Measurements from ENCODE around the gene CAMKK1.
A peak's percentile ranks its signal among the peaks of the same experiment; 100 is the strongest.

The CAMKK1 gene

DNA sequence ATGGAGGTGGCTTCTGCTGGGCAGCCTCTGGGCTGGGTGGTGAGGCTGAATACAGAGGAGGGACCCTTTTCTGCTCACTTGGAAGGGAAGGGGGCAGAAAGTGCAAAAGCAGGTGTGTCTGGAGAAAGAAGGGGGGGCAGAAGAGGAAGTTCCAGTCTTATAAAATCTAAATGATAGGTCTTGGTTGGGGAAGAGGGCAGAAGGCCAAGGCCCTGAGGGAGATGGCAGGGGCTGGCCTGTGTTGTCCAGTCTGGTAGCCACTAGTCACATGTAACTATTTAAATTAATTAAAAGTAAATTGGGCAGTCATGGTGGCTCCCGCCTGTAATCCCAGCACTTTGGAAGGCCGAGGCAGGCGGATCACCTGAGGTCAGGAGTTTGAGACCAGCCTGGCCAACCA is 2.5 kb upstream of the CAMKK1 start:
- no peak for DNase-seq

DNA sequence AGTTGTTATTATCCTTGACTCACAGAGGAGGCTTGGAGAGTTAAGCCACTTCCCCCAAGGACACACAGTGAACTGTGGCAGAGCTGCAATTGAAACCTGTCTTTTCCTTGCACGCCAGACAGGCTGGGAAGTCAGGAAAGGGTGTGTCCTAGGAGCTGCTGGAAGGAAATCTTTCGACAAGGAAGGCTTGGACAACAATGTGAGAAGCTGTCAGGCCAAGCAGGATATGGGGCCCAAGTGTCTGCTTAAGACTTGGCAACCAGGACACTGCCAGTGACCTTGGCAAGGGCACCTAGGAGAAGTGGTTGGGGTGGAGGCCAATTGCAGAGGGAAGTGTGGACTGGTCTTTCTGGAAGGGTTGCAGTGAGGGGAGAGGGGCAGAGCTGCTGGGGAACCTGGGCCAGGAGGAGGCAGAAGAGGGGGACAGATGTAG is 2.1 kb upstream of the CAMKK1 start:
- DNase-seq, result no peak

DNA sequence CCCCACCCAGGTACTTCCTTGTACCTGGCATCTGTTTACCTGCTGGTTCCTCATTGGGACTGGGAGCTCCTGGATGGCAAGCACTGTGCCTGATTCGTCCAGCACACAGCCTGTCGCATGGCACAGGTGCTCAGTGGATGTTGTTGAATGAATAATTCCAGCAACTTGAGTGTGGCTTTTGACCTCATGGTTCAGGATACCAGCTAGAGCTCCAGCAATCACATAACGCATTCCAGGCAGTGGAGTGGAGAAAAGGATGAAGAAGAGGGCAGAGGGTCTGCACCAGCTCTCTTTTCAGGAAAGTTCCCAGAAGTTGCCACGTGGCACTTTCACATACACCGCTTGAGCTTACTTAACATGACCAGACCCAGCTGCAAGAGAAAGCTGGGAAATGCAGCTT is 1.3 kb upstream of the CAMKK1 start:
- no peak for DNase-seq

DNA sequence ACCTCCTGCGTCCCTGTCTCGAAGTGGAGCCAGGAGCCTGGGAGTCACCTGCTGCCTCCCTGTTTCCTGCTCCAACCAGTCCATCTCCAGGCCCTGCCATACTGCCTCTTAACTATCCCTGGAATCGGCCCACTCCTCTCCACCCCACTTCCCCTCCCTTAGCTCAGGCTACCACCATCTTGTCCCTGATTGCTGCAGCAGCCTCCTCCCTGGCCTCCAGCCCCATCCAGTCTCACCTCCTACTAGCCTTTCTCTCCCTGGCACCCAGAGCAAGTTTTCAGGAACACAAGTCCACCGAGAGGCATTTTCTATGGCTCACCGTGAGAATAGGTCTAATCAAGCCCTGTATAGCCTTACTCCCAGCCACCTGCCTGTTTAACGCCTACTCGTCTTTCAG is 865 bp upstream of the CAMKK1 start:
- DNase-seq, result no peak

DNA sequence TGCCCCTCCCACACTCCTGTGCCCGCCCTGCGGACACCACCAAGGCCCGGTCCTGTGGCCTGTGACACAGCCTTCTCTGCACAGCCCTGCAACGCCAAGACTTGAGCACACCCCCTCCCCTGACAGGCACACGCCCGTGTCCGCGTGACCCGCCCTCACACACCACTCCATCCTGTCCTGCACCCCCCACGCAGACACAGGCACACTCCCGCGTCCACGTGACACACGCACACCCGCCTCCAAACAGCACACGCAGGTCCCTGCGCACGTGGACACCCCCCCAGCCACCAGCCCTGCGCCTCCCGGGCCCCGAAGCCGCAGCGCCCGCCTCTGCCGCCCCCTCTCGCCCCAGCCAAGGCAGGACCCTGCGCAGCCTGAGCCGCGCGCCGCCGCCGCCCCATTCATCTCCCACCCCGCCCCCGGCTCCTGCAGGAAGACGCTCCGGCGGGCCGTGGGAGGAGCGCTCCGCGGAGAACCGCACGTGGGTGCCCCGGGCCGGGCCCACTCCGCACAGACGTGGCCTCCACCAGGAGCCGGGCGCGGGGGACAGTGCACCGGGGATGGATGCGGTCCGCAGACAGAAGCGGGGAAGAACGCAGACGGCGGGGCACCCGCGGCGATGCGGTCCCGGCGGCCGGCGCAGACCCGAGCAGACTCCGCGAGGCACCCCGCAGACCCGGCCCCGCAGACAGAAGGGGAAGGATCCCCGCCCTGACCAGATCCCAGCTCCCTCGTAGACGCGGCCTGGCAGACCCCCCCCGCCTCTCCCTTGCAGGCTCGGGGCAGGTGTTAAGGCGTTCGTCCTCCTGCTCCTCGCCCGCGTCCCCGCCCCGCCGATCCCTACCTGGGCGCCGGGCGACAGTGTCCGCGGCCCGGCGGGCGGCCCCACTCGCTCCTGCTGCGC is 506 bp downstream of the CAMKK1 start:
- peak in 1 of 2 experiments; percentile 67 for DNase-seq

- no peak for DNase-seq
These were observed 1.2 kb downstream of the CAMKK1 start for GRCh38 chr17:3891626-3892094.

- peak in 1 of 2 experiments; percentile 57 for DNase-seq
These were observed 2.0 kb downstream of the CAMKK1 start for GRCh38 chr17:3890878-3891219.

DNA sequence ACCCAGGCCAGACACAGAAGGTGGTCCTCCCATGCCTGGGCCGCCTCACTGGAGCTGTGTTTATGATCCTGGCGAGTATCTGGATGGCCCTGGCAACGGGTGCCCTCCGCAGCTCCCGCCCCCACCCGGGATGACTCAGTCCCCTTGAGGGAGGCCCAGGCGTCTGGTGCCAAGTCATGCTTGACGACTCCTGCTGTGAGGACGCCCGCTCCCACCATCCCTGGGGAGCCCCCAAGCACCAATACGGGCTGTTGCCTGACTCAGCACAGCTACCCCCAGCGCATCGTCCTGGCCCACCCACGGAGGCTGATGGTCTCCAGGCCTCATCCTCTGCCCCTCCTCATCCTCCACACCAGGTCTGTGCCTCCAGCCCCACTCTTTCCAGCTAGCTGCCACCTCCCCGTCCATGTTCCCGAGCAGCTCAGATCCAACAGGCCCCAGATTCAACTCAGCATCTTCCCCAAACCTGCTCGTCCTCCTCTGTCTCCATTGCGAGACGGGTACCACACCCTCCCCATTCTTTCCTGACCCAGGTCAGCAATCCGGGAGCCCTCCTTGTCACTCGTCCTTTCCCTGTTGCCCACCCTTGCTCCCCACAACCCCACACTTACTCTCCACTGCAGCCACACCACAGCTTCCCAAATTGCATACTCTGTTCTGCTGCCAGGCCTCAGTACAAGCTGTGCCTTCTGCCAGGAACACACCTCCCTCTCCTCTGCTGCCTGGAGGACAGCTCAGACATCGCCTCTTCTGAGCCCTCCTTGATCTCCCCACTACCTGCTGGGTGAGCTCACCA is 2.6 kb downstream of the CAMKK1 start:
- peak; percentile 27 to 37 for DNase-seq

DNA sequence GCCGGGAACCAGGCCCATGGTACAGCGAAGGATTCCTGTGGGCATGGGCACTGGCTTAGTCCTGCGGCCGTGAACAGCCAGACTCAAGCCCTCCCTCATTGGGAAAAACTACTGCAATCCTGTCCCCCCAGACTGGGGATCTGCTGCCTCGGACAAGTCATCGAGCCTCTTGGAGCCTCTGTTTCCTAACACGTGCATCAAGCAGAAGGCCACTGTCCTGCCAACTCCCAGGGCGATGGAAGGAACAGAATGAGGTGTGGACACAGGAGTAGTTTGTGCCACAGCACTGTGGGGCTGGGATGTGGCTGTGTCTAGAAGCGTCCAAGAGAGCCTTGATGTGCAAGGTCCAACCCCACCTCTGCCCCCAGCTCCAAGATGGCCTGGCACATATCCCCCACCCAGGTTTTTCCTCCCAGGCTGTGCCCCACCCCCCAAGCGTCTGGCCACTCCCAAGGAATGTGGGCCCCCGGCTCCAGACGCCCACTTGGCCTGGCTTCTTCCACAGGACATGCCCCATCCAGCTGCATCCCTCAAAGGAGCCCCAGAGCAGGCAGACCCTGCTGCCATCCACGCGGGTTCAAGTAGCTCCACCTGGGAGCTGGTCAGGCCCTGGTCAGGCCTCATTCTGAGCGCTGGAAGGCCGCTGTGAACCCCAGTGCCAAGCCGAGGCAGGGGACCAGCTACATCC is 3.4 kb downstream of the CAMKK1 start:
- DNase-seq, result no peak

GRCh38 chr17:3888343-3889171 is 4.3 kb downstream of the CAMKK1 start:
- DNase-seq, result peak; percentile 38 to 65

- no peak for DNase-seq
These were observed 5.0 kb downstream of the CAMKK1 start for GRCh38 chr17:3887804-3888203.

DNA sequence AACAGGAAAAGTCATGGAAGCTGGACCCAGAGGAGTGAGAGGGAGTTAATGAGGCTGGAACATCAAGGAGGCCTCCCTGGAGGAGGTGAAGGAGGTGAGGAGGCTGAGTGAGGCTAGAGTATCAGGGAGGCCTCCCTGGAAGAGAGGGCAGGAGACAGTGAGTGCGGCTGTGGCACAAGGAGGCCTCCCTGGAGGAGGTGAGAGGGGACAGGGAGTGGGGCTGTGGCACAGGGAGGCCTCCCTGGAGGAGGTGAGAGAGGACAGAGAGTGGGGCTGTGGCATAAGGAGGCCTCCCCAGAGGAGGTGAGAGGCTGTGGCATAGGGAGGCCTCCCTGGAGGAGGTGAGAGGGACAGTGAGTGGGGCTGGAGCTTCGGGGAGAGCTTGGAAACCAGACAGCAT is 5.5 kb downstream of the CAMKK1 start:
- no peak for DNase-seq

DNA sequence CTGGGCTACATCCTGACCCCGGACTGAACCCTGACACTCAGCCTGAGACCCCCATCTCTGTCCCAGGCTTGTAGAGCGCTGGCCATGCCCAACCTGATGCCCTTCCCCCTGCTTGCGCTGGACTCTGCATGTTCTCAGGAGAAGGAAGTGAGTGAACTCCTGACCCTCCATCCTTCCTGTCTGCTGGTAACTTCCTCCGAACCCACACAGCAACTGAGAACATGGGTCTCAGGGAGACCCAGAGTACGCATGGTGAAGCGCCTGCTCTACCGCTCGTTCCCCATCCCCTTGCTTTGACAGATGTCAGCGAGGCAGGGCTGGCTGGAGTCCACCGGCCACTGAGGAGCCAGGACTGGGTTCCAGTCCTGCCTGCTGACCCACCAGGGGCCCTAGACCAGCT is 6.1 kb downstream of the CAMKK1 start:
- no peak for DNase-seq

DNA sequence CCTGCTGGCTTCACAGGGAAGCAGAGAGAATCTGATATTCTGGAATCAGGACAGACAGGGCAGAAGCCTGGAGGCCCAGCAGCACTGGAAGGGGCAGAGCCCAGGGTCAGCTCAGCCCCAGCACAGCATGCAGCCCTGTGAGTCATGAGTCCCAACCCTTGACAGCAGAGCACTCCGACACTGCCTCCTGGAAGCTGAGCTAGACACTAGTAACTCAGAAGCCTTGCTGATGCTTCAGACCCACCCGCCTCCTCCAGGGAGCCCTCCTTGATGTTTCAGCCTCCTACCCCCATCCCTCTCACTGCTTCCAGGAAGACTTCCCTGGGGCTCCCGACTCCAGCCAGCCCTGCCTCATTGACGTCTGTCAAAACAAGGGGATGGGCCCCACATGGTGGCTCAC is 6.9 kb downstream of the CAMKK1 start:
- no peak for DNase-seq

- no peak for DNase-seq
These were observed 7.6 kb downstream of the CAMKK1 start for GRCh38 chr17:3885271-3885670.

DNA sequence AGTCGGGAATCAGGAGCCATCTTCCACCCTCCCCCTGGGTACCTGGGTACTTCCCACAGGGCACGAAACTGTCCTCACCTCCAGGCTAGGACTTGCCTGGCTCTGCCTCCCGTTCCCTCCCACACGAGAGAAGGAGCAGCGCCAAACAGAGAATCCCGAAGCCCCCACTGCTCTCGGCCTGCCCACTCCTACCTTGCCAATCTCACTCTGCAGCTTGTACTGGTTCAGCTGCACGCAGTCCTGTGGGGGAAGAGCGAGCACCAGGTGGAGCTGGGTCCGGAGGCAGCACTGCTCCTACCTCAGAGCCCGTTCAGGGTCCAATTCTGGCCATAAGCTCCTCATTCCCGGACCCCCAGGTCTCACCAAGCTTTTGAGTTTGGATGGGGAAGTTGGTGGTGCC is 8.7 kb downstream of the CAMKK1 start:
- no peak for DNase-seq

DNA sequence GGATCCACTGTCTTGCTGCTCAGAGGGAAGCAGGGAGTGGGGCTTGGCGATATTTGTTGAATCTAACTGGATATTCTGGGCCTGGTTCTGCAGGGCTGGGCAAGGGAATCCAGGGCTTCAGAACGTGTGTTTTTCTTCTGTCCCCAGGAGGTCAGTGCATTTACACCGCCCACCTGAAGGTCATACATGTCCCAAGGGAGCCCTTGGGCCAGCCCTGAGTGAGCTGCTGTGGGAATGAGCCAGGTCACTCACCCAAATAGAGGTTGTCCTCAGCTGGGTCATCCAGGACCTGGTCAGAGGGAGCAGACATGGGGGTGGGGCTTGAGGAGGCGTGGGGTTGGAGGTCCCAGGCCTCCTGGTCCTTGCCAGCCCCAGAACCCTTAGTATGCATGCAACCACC is 10.6 kb downstream of the CAMKK1 start:
- DNase-seq, result no peak

DNA sequence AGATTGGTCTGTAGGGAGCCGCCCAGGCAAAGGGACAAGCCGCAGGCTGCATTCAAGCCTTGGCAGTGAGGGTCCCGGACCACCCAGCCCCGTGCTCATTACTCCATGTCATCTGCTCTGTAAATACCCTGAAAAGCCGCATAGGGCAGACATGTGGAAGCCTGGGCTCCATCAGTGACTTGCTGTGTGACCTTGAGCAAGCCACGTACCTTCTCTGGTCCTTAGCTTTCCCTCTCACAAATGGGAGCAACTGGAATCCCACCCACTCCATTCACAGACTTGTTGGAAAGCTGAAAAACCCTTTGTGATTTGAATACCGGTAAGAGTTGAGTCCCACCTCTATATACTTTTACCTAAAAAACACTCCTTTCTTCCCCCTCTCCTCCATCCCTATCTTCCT is 11.9 kb downstream of the CAMKK1 start:
- DNase-seq, result no peak

GRCh38 chr17:3879591-3880417 is 13.0 kb downstream of the CAMKK1 start:
- no peak for DNase-seq

DNA sequence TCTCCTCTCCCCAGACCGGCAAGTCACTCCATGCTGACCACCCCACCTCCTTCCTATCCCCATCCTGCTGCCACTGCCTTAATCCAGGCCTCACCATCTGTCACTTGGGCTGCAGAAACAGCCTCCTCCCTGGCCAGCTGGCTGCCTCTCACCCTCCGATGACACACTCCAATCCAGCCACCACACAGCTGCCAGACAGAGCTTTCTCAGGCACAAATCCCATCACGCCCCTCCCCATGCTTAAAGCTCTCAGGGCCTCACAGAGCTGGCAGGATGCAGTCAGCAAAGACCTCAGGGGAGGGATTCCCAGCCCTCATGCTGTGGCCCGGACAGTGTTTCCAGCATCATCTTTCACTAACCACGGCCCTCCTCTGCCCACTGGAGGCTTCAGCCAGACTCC is 13.7 kb downstream of the CAMKK1 start:
- DNase-seq, result no peak

DNA sequence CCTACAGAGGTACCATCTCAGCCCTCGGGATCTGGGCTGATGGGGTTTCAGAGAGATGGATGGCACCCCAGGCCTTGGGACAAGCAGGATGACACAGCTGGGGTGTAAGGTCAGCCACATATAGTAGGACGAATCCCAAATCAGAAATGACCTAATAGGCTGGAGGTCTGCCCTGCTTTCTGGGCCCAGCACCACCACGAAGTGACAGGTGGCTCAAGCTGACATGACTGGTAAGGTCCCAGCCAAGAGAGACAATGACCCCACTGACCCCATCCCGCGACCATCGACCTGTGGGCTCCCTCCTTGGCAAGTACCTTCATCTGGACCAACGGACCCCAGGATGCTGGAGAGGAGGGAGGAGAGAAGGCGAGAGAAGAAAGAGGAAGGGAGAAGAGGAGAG is 15.6 kb downstream of the CAMKK1 start:
- no peak for DNase-seq

- DNase-seq, result no peak
These were observed 17.5 kb downstream of the CAMKK1 start for GRCh38 chr17:3875317-3875716.
